GM10266 (cell line): Measurements from ENCODE around the gene MTFR1L.

Experiments used
- DNase-seq: peaks from one replicate; pipeline ENCODE4 v3.0.0; 2012; ENCODE audit errors: extremely low spot score
- CTCF ChIP-seq: IDR thresholded peaks from 2 replicates; pipeline ENCODE4 v1.5.1; 2012; ENCODE audit warnings: mild to moderate bottlenecking, low read depth; ENCODE audit not compliant: control insufficient read depth, insufficient read depth; ENCODE audit errors: missing control alignments

Gene MTFR1L

GRCh38 chr1:25819491-25820246 is at the start of gene MTFR1L:
Gene MTFR1L, plus strand, starts transcription at chr1:25819954. Its CDS starts 3,151 bp downstream, at chr1:25823105.
- peak; percentile 97 for DNase-seq
- TF ChIP-seq CTCF, result no peak

- DNase-seq, result no peak
- no peak for TF ChIP-seq CTCF
Observed at GRCh38 chr1:25770541-25771220, 49.1 kb upstream of the MTFR1L start.

- DNase-seq, result peak; percentile 75
- no peak for TF ChIP-seq CTCF
Observed at GRCh38 chr1:25771221-25772114, 48.3 kb upstream of the MTFR1L start.

GRCh38 chr1:25772164-25772563 is 47.6 kb upstream of the MTFR1L start:
- no peak for TF ChIP-seq CTCF
- no peak for DNase-seq

- no peak for DNase-seq
- no peak for TF ChIP-seq CTCF
Observed at GRCh38 chr1:25772692-25773245, 47.0 kb upstream of the MTFR1L start.

- no peak for TF ChIP-seq CTCF
- no peak for DNase-seq
Observed at GRCh38 chr1:25773441-25774125, 46.2 kb upstream of the MTFR1L start.
